Left ventricle myocardium inferior (tissue), 1 donor: ENCODE data around the gene ADAM8. TPM values are rescaled to one million over a fixed set of nuclear protein-coding genes. Genes with fewer than 3 reads are reported as not detected.
"Not testable (repeated sequence)": the region's sequence is repeated elsewhere in the genome, so short reads cannot be mapped to it uniquely, and the experiment has no call there.

ENCODE experiments used
- DNase-seq: peaks from one replicate; pipeline ENCODE4 v3.0.0-alpha.2; 2020
- H3K27ac ChIP-seq: fragments of 200-600 bp; replicated peaks from 2 replicates; pipeline ENCODE4 v1.8.0; 2021
- H3K27me3 ChIP-seq: fragments of 200-600 bp; 2 replicates; pipeline ENCODE4 v1.8.0; 2021; ENCODE audit warnings: low read depth
- H3K36me3 ChIP-seq: fragments of 200-600 bp; 2 replicates; pipeline ENCODE4 v1.8.0; 2021
- H3K4me1 ChIP-seq: fragments of 200-600 bp; 2 replicates; pipeline ENCODE4 v1.8.0; 2021
- H3K4me3 ChIP-seq: fragments of 200-600 bp; 2 replicates; pipeline ENCODE4 v1.8.0; 2021; ENCODE audit warnings: mild to moderate bottlenecking, moderate library complexity
- H3K9me3 ChIP-seq: fragments of 200-600 bp; replicated peaks from 2 replicates; pipeline ENCODE4 v1.8.0; 2021
- intact Hi-C: fragments of 100-400 bp; cut with micrococcal nuclease; formaldehyde crosslinking; loops from one replicate; pipeline ENCODE4 v1.11.0; 2022
- total RNA-seq: library from RNA; stranded (reverse); fragmentation: NEBNext Ultra II Directional; extraction: Animal tissue kit (Norgen Biotek cat#: 25700); gene quantifications from one replicate; pipeline ENCODE4 v1.2.1, GENCODE V29; 2021
- TF ChIP-seq, protein P1 (sequence below): fragments of 200-600 bp; IDR thresholded peaks from 2 replicates; pipeline ENCODE4 v1.8.0; 2021; ENCODE audit warnings: antibody characterized with exemption, mild to moderate bottlenecking, borderline replicate concordance
- donor health status: DM: no; HTN: yes; CAD: no; lungs with severe emphysema.

The ADAM8 gene
- total RNA-seq, 1 donor from 2014 or later, result 1.4 TPM

DNA sequence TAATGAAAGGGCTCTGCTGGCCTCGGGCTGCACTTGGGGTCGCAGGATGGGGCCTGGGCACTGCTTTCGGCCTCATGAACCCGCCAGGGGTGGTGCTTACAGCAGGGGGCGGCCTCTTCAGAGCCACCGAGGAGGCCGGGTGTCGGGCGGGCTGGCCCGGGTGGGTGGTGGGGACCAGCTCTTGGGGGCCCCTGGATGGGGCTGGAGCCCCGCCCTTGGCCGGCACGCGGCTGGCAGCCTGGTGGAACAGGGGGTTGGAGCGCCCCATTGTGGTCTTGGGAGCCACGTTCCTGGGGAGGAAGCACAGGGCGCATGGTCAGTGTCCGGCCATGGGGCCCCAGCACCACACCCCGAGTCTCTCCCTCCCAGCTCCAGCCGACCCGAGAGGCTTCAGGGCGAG lies 8.8 kb downstream of the ADAM8 start:
- H3K9me3 ChIP-seq, result no peaks in the 10 kb centered on the region
- no peak overlapping the region for H3K4me3 ChIP-seq
- no peaks in the 10 kb centered on the region for H3K36me3 ChIP-seq
- no peak for DNase-seq
- peaks cover 6% of the 10 kb centered on the region for H3K27me3 ChIP-seq
- H3K4me1 ChIP-seq, result peaks cover 1% of the 10 kb centered on the region
- H3K27ac ChIP-seq, result no peak overlapping the region
- intact Hi-C loops, result no loop called here
- TF ChIP-seq, protein P1, sequence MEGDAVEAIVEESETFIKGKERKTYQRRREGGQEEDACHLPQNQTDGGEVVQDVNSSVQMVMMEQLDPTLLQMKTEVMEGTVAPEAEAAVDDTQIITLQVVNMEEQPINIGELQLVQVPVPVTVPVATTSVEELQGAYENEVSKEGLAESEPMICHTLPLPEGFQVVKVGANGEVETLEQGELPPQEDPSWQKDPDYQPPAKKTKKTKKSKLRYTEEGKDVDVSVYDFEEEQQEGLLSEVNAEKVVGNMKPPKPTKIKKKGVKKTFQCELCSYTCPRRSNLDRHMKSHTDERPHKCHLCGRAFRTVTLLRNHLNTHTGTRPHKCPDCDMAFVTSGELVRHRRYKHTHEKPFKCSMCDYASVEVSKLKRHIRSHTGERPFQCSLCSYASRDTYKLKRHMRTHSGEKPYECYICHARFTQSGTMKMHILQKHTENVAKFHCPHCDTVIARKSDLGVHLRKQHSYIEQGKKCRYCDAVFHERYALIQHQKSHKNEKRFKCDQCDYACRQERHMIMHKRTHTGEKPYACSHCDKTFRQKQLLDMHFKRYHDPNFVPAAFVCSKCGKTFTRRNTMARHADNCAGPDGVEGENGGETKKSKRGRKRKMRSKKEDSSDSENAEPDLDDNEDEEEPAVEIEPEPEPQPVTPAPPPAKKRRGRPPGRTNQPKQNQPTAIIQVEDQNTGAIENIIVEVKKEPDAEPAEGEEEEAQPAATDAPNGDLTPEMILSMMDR, result no peak

DNA sequence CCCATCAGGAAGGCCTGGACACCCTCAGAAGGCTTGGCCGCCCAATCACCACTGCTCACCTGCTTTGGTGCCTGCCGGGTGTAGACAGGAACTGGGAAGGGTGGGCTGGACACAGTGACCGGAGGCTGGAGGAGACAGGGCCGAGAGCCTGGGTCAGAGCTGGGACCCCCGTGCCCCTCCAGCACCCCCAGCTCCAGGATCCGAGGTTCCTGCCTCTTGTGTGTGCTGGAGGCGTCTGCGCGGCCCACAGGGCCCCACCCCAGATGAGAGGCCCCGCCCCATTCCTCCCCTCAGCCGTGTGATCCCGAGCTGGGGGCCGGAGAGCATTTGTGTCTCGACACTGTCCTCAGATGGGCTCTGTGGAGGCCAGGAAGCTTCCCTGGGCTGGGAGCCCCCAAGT lies 9.4 kb downstream of the ADAM8 start:
- no peak overlapping the region for H3K4me3 ChIP-seq
- H3K27ac ChIP-seq, result no peak overlapping the region
- intact Hi-C loops, result no loop called here
- TF ChIP-seq, protein P1, result no peak
- no peak for DNase-seq
- no peaks in the 10 kb centered on the region for H3K36me3 ChIP-seq
- H3K4me1 ChIP-seq, result peaks cover 7% of the 10 kb centered on the region
- peaks cover 6% of the 10 kb centered on the region for H3K27me3 ChIP-seq
- H3K9me3 ChIP-seq, result no peaks in the 10 kb centered on the region

DNA sequence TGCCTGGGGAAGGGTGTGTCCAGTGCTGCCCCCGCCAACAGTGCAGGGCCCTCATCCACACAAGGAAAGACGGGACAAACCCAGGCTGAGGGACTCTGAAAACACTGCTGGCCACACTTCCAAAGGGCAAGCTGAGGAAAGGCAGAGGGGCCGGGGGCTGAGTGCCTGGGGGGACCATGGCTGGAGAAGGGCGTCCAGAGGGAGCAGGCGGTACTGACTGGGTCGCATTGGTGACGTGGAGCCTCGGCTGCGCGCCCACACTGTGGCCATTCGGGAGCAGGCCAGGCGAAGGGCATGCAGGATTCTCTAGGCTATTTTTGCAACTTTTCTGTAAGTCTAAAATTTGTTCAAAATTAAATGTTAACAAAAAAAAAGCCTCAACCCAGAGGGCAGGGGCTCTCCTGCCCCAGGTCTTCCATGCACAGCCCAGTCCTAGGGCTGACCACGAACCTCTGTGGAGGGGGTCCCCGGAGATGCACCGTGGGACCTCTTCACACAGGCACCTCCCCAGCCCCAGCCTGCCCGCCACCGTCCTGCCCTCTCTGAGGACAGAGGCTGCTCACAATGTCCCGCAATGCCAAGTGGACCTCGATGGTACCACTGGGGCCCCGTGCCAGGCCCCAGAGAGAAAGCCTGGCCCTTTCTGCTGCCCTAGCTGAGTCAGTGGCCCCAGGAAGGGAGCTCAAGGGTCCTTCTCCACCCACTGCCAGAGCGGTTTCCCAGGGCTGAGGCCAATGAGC lies 10.4 kb downstream of the ADAM8 start:
- TF ChIP-seq, protein P1, result no peak

DNA sequence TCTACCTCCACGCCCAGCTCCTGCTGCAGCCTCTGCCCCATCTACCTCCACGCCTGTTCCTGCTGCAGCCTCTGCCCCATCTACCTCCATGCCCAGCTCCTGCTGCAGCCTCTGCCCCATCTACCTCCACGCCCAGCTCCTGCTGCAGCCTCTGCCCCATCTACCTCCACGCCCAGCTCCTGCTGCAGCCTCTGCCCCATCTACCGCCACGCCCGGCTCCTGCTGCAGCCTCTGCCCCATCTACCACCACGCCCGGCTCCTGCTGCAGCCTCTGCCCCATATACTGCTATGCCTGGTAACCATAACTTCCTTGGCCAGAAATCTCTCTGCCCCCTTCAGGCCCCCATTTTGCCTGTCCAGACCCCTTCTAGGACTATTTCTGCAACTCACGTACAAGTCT lies 11.6 kb downstream of the ADAM8 start:
- peaks cover 21% of the 10 kb centered on the region for H3K4me1 ChIP-seq
- H3K27me3 ChIP-seq, H3K4me3 ChIP-seq, intact Hi-C loops, H3K9me3 ChIP-seq, DNase-seq, H3K36me3 ChIP-seq, H3K27ac ChIP-seq: not testable (repeated sequence)

More for the DNA sequence above, 10.4 kb downstream of the ADAM8 start:
- Histone ChIP-seq H3K4me1 (peaks cover 14% of the 10 kb centered on the region), H3K27me3 (peaks cover 6% of the 10 kb centered on the region), H3K4me3 (no peak overlapping the region), H3K36me3 (no peaks in the 10 kb centered on the region), H3K9me3 (no peaks in the 10 kb centered on the region), H3K27ac (no peak overlapping the region)
- intact Hi-C loops, result no loop called here
- DNase-seq, result no peak

DNA sequence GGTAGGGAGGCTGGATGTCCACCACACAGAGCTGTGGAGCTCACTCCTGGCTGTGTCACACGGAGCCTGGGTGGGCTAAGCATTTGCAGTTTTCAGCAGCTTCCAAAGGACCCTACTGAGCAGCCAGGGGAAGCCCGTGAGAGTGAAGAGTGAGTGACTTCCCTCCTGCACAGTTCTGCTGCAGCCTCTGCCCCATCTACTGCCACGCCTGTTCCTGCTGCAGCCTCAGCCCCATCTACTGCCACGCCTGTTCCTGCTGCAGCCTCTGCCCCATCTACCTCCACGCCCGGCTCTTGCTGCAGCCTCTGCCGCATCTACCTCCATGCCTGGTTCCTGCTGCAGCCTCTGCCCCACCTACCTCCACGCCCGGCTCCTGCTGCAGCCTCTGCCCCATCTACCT lies 12.2 kb downstream of the ADAM8 start:
- Histone ChIP-seq H3K36me3 (no peaks in the 10 kb centered on the region), H3K27ac (no peak overlapping the region), H3K9me3 (no peaks in the 10 kb centered on the region), H3K4me1 (peaks cover 21% of the 10 kb centered on the region), H3K27me3 (peaks cover 6% of the 10 kb centered on the region), H3K4me3 (no peak overlapping the region)
- TF ChIP-seq, protein P1, result no peak
- intact Hi-C loops, result no loop called here
- DNase-seq, result no peak

DNA sequence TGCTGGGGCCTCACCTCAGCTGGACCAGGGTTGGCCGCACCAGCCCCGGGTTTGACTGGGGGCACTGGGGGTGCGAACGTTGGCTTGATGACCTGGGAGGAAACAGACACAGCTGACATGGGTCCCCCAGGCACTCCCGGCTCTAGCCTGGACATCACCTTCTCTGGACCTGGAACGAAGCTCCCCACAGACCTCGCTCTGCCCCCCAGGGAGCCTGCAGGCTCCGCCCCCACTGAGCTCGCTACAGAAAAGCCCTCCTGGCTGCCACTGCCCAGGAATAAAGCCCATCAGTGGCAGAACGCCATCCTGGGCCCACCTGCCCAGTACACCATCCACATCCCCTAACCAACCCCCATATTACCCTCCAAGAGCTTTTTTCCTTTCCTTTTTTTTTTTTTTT lies 13.0 kb downstream of the ADAM8 start:
- Histone ChIP-seq H3K27me3 (peaks cover 6% of the 10 kb centered on the region), H3K9me3 (no peaks in the 10 kb centered on the region), H3K27ac (no peak overlapping the region), H3K4me1 (peaks cover 25% of the 10 kb centered on the region), H3K4me3 (no peak overlapping the region), H3K36me3 (no peaks in the 10 kb centered on the region)
- intact Hi-C loops, result no loop called here
- DNase-seq, result no peak
- TF ChIP-seq, protein P1, result no peak
